Measurements from ENCODE around the gene PTPRD. TPM values are rescaled to one million over a fixed set of nuclear protein-coding genes. Genes with fewer than 3 reads are reported as not detected.

Gene PTPRD
- total RNA-seq, 1 experiment from 2014 or later, result not detected

DNA sequence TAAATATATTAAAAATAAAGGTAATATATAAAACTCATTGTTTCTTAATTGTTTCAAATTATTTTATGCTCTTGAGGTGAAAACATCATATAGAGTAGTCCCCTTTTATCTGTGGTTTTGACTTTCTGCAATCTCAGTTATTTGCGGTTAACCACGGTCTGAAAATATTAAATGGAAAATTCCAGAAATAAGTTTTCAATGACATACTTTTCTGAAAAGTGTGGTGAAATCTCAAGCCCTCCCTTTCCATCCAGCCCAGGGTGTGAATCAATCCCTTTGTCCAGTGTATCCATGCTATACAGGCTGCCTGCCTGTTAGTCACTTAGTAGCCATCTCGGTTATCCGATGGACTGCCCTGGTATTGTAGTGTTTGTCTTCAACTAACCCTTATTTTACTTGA lies 2266.5 kb downstream of the PTPRD start:
- BruUV-seq (replicated peaks), result no TSS peak
- DNase-seq (ENCODE audit: low spot score), result no peak
- CTCF ChIA-PET, result no interaction called here

DNA sequence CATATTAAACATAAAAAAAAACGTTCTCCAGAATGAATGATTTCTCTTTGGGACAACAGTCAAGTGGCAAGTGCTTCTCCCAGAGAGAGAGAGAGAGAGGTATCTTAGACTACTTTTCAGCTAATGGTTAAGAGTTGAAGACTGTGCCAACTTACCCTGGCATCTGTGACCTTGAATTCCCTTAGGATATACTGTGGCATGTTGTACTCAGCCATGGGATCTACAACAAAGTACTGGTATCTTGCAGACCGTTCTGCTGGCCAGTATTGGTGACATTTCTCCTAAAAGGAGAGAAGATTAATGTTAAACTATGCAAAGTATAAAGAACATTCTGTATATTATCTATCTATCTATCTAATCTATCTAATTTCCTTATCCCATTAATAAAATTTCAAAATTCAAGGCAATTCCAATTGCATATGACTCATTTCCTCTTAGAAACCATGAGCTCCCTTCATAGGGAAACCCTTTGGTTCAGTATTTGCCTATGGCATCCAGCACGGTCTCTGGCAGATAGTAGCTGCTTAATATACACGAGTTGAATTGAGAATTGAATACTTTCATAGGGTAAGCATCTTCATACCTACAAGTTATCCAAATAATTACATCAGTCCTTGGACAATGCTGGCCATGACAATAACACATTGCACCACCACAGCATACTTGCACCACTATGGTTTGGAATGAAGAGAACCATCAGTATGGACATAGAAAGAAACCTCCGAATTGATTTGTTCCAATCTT lies 2273.9 kb downstream of the PTPRD start:
- Histone ChIP-seq H3K27ac (ENCODE audit: low read depth, low read length, poor library complexity, severe bottlenecking) (no peak overlapping the region), H3K27me3 (replicated peaks; ENCODE audit: insufficient read depth, low read depth, low read length, poor library complexity) (no peaks in the 10 kb centered on the region), H3K9me3 (ENCODE audit: low read depth, low read length, poor library complexity, severe bottlenecking) (no peaks in the 10 kb centered on the region), H3K4me3 (ENCODE audit: low read depth, low read length, poor library complexity, severe bottlenecking) (no peak overlapping the region), H3K36me3 (ENCODE audit: insufficient read depth, low read length, poor library complexity, severe bottlenecking) (no peaks in the 10 kb centered on the region), H3K4me1 (ENCODE audit: insufficient read depth, low read length, poor library complexity, severe bottlenecking) (no peaks in the 10 kb centered on the region)
- POLR2A ChIA-PET (ENCODE audit: low non-redundant PET), result no interaction called here
- no peak for DNase-seq (ENCODE audit: low spot score)
- TF ChIP-seq, protein P1, sequence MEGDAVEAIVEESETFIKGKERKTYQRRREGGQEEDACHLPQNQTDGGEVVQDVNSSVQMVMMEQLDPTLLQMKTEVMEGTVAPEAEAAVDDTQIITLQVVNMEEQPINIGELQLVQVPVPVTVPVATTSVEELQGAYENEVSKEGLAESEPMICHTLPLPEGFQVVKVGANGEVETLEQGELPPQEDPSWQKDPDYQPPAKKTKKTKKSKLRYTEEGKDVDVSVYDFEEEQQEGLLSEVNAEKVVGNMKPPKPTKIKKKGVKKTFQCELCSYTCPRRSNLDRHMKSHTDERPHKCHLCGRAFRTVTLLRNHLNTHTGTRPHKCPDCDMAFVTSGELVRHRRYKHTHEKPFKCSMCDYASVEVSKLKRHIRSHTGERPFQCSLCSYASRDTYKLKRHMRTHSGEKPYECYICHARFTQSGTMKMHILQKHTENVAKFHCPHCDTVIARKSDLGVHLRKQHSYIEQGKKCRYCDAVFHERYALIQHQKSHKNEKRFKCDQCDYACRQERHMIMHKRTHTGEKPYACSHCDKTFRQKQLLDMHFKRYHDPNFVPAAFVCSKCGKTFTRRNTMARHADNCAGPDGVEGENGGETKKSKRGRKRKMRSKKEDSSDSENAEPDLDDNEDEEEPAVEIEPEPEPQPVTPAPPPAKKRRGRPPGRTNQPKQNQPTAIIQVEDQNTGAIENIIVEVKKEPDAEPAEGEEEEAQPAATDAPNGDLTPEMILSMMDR (conservative IDR thresholded peaks at IDR 0.05; ENCODE audit: low read depth, low read length), result no peak
- TF ChIP-seq EZH2 (IDR thresholded peaks at IDR 0.05; ENCODE audit: borderline replicate concordance, low read depth, low read length, poor library complexity, severe bottlenecking), result no peak
- CTCF ChIA-PET, result no interaction called here
- BruUV-seq (replicated peaks), result no TSS peak
- intact Hi-C loops (cut with micrococcal nuclease; ENCODE audit: unreplicated experiment), result no loop called here

More for the DNA sequence above, 2266.5 kb downstream of the PTPRD start:
- Histone ChIP-seq H3K36me3 (ENCODE audit: insufficient read depth, low read length, poor library complexity, severe bottlenecking) (no peaks in the 10 kb centered on the region), H3K4me1 (ENCODE audit: insufficient read depth, low read length, poor library complexity, severe bottlenecking) (no peaks in the 10 kb centered on the region), H3K9me3 (ENCODE audit: low read depth, low read length, poor library complexity, severe bottlenecking) (no peaks in the 10 kb centered on the region), H3K27ac (ENCODE audit: low read depth, low read length, poor library complexity, severe bottlenecking) (no peak overlapping the region), H3K27me3 (replicated peaks; ENCODE audit: insufficient read depth, low read depth, low read length, poor library complexity) (peaks cover 5% of the 10 kb centered on the region), H3K4me3 (ENCODE audit: low read depth, low read length, poor library complexity, severe bottlenecking) (no peak overlapping the region)
- intact Hi-C loops (cut with micrococcal nuclease; ENCODE audit: unreplicated experiment), result no loop called here
- TF ChIP-seq, protein P1 (conservative IDR thresholded peaks at IDR 0.05; ENCODE audit: low read depth, low read length), result no peak
- no peak for TF ChIP-seq EZH2 (IDR thresholded peaks at IDR 0.05; ENCODE audit: borderline replicate concordance, low read depth, low read length, poor library complexity, severe bottlenecking)
- POLR2A ChIA-PET (ENCODE audit: low non-redundant PET), result no interaction called here

DNA sequence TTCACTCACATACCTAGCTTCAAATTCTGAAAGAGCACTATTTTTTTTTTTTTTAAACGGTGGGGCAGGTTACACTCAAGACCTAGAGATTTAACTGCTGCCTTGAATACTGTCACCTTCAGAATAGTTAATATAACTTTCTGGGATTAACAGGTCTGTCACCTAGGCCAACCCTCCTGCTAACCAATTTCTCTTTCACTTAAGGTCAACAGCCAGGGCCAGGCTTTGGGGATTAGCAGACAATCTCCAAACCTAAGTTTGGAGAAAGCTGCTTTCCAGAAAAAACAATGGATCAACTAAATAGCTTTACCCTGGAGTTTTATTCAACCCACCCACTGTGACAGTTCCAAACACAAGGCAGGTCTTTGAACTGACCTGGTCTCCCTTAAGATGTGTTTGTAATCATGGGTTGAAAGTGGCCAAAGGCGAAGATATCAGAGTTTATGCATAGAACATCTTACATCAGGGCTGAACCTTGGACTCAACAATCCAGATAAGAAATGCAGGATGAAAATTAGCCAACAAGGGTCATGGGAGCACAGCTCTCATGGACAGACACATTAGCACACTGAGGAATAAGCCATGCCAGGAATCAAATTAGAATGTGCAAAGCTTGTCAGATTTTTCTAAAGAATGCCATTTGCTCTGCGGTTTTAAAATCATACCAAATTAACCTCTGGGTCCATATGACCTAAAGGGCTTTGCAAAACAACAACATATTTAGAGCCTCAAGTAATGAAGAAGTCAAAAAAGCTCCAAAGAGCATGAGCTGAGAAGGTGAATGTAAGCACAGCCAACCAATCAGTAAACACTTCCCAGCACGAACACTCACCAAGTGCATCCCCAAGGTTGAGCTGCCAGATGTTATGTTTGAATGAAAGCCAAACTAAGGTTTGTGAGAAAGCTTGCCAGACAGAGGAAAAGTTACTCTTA lies 2274.7 kb downstream of the PTPRD start:
- BruUV-seq (replicated peaks), result no TSS peak
- POLR2A ChIA-PET (ENCODE audit: low non-redundant PET), result no interaction called here
- intact Hi-C loops (cut with micrococcal nuclease; ENCODE audit: unreplicated experiment), result no loop called here

More for the DNA sequence above, 2274.7 kb downstream of the PTPRD start:
- Histone ChIP-seq H3K9me3 (ENCODE audit: low read depth, low read length, poor library complexity, severe bottlenecking) (no peaks in the 10 kb centered on the region), H3K36me3 (ENCODE audit: insufficient read depth, low read length, poor library complexity, severe bottlenecking) (no peaks in the 10 kb centered on the region), H3K27ac (ENCODE audit: low read depth, low read length, poor library complexity, severe bottlenecking) (no peak overlapping the region), H3K27me3 (replicated peaks; ENCODE audit: insufficient read depth, low read depth, low read length, poor library complexity) (no peaks in the 10 kb centered on the region), H3K4me1 (ENCODE audit: insufficient read depth, low read length, poor library complexity, severe bottlenecking) (no peaks in the 10 kb centered on the region), H3K4me3 (ENCODE audit: low read depth, low read length, poor library complexity, severe bottlenecking) (no peak overlapping the region)
- CTCF ChIA-PET, result no interaction called here
- DNase-seq (ENCODE audit: low spot score), result no peak
- no peak for TF ChIP-seq EZH2 (IDR thresholded peaks at IDR 0.05; ENCODE audit: borderline replicate concordance, low read depth, low read length, poor library complexity, severe bottlenecking)
- TF ChIP-seq, protein P1 (conservative IDR thresholded peaks at IDR 0.05; ENCODE audit: low read depth, low read length), result no peak
